ENCODE measurements around the gene ZBTB34.

Gene ZBTB34

DNA sequence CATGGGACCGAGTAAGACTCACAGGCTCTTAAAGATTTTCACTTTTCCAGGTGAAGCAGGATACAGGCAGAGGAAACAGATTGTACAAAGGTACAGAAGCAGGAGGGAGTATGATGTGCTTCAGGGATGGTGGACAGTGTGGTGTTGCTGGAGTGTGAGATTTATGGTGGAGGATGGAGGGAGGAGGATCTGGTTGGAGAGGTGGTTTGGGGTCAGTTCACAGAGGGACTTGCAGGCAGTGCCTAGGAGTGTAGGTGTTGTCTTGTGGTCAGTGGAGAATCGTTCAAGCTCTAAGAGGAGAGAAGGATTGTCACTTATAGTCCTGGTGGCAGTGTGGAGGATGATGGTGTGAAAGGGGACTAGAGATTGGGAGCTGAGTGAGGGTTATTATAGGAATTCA lies 65.9 kb downstream of the ZBTB34 start:
- in situ Hi-C loops (cut with HindIII; ENCODE audit: low sequenced_read_pairs) = no loop called here
- no peak for DNase-seq (ENCODE audit: low read depth, low spot score)
- H3K4me3 ChIP-seq (ENCODE audit: low read depth, low read length) = no peak overlapping the region
- TF ChIP-seq, protein P1, sequence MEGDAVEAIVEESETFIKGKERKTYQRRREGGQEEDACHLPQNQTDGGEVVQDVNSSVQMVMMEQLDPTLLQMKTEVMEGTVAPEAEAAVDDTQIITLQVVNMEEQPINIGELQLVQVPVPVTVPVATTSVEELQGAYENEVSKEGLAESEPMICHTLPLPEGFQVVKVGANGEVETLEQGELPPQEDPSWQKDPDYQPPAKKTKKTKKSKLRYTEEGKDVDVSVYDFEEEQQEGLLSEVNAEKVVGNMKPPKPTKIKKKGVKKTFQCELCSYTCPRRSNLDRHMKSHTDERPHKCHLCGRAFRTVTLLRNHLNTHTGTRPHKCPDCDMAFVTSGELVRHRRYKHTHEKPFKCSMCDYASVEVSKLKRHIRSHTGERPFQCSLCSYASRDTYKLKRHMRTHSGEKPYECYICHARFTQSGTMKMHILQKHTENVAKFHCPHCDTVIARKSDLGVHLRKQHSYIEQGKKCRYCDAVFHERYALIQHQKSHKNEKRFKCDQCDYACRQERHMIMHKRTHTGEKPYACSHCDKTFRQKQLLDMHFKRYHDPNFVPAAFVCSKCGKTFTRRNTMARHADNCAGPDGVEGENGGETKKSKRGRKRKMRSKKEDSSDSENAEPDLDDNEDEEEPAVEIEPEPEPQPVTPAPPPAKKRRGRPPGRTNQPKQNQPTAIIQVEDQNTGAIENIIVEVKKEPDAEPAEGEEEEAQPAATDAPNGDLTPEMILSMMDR (IDR thresholded peaks at IDR 0.05; ENCODE audit: low read depth, low read length) = no peak

DNA sequence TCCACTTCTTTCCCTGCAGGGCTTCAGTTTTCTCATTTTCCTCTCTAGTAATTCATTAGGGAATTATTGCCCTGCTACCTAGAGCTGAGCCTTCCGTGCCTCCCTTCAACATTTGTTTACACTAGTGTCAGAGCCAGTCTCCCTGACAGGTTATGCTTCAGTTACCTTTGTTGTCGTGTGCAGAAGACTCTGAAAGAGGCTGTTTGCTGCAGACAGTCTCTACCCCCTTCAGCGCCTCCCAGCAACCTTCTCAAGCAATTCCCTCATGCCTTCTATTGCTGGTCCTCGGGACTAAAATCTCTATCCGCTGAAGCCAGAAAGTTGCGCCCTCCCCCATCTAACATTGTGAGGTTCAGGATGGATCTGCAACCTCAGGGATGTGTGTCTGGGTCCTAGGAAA lies 67.0 kb downstream of the ZBTB34 start:
- no peak for DNase-seq (ENCODE audit: low read depth, low spot score)
- H3K4me3 ChIP-seq (ENCODE audit: low read depth, low read length) = no peak overlapping the region
- in situ Hi-C loops (cut with HindIII; ENCODE audit: low sequenced_read_pairs) = no loop called here
- TF ChIP-seq, protein P1 (IDR thresholded peaks at IDR 0.05; ENCODE audit: low read depth, low read length) = no peak

DNA sequence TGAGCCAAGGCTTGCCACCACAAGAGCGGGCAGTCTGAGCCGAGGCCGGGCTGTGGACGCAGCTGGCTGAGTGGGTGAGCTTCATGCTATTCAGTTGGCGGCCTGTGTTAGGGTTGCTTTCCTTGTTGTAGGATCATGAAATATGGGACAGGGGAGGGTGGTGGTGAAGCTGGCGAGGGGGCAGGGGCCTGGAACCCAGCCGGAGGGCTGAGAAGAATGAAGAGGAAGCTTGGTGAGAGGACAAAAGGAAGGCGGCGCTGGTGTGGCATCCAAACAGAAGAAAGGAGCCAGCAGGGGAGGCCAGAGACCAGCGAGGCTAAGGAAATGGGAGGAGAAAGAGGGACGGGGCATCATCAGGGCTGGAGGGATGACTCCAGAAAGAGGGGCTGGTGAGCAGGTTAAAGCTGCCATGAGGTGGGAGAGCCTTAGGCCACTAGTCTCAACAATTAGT lies 72.5 kb downstream of the ZBTB34 start:
- TF ChIP-seq, protein P1 (IDR thresholded peaks at IDR 0.05; ENCODE audit: low read depth, low read length) = peak; percentile 9
- in situ Hi-C loops (cut with HindIII; ENCODE audit: low sequenced_read_pairs) = no loop called here
- no peak for DNase-seq (ENCODE audit: low read depth, low spot score)

DNA sequence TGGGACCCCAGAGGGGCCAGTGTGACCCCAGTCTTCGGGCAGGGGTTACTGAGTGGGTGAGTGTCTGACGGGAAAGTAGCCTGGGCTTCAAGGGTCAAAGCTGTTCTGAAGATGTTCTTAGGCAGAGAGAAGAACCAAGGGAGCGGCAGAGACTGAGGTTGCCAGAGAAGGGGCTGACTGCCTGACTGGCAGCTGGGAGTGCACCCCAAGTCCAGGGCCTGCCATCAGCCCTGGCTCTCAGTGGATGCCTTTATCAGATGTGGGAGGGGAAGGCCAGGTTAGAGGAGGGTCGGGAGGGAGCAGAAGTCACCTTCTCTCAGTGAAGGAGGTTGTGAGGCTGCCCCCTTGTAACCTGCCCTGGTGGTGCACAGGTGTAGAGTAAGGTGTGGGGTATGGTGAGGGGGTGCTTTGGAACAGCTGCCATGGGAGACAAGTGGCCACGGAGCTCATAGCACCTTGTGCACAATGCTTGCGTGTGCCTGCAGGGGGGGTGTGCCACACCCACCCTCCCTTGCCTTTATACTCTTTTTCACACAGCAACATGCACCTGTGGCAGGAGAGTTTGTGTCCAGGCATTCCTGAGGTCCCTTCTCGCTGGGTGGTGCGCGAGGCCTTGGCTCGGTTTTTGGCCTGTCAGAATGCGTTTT lies 73.0 kb downstream of the ZBTB34 start:
- TF ChIP-seq, protein P1 (IDR thresholded peaks at IDR 0.05; ENCODE audit: low read depth, low read length) = no peak
- in situ Hi-C loops (cut with HindIII; ENCODE audit: low sequenced_read_pairs) = no loop called here
- DNase-seq (ENCODE audit: low read depth, low spot score) = no peak
- no peak overlapping the region for H3K4me3 ChIP-seq (ENCODE audit: low read depth, low read length)

More for the DNA sequence above, 72.5 kb downstream of the ZBTB34 start:
- H3K4me3 ChIP-seq (ENCODE audit: low read depth, low read length) = no peak overlapping the region

DNA sequence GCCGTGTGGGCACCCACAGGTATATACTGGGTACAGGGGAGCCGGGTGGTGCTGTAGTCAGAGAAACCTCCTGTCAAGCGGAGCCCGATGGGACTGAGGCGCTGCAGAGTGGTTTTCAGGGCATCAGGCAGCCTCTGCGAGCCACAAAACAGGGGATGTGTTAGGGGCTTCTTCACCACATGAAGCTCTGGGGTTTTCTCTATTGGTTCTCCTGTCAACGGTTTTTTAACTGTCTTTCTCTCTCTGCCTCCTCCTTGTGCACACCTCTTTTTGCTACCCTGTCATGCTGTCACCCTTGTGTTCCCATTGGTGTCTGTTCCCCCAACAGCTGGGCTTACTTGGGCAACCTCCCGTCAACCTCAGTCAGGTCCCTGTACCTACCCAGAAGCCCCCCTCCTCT lies 74.0 kb downstream of the ZBTB34 start:
- DNase-seq (ENCODE audit: low read depth, low spot score) = no peak
- TF ChIP-seq, protein P1 (IDR thresholded peaks at IDR 0.05; ENCODE audit: low read depth, low read length) = no peak
- H3K4me3 ChIP-seq (ENCODE audit: low read depth, low read length) = no peak overlapping the region
- in situ Hi-C loops (cut with HindIII; ENCODE audit: low sequenced_read_pairs) = no loop called here

All from astrocyte of the spinal cord (primary cell).